Daoy (cell line): Measurements from ENCODE around the gene SCN3A. TPM values are rescaled to one million over a fixed set of nuclear protein-coding genes. Genes with fewer than 3 reads are reported as not detected.

Experiments used
- DNase-seq: peaks from one replicate; pipeline ENCODE4 v3.0.0-alpha.2; 2015; ENCODE audit warnings: low read depth
- total RNA-seq: library from RNA; depleted of rRNA; stranded (reverse); fragments of >200 nt; shearing (Covaris generic); gene quantifications from 2 replicates; pipeline ENCODE4 v1.2.3, GENCODE V29; 2014; rRNA removed

Gene SCN3A
- total RNA-seq, 1 experiment from 2014 or later, result 0.69 TPM

DNA sequence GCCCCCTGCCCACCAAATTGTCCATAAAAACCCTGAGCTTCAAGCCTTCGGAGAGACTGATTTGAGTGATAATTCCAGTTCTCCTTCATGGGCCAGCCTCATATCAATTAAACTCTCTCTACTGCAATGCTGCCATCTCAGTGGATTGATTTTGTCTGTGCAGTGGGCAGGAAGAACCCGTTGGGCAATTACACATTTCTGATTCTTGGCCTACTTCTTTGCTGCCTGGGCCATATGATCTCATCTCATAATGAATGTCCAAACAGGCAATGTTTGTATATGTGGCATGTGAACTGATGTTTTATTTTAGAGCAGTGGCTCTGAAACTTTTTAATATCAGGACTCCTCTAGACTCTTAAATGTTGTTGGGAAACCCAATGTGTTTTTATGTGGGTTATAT is 147.3 kb downstream of the SCN3A start:
- DNase-seq, result peak; percentile 23

- DNase-seq, result peak; percentile 48
These were observed 148.6 kb downstream of the SCN3A start for GRCh38 chr2:165055082-165055851.

GRCh38 chr2:165054652-165055051 is 149.2 kb downstream of the SCN3A start:
- no peak for DNase-seq

- peak; percentile 17 for DNase-seq
These were observed 159.1 kb downstream of the SCN3A start for GRCh38 chr2:165044505-165045303.

Other genes with a start within 250 kb of the SCN3A start
- not detected in 2 replicates for gene SLC38A11, start 248.5 kb downstream of the SCN3A start, total RNA-seq
- gene SCN2A, start 35.4 kb upstream of the SCN3A start, total RNA-seq, result 0.51 and 0.83 TPM in 2 replicates